Central memory CD8-positive, alpha-beta T cell (primary cell): ENCODE results near the gene LENG1.

Source experiments
- ATAC-seq: fragments of 150-1000 bp; cut with Tn5 transposase; replicated peaks from 2 replicates; pipeline ENCODE4 v1.10.0; 2022; ENCODE audit warnings: mild to moderate bottlenecking, moderate FRiP score, moderate number of reproducible peaks; ENCODE audit not compliant: poor library complexity, severe bottlenecking; ENCODE audit errors: extremely low read depth
- DNase-seq, 2 donors: peaks; one replicate each; pipeline ENCODE4 v3.0.0; 2021; ENCODE audit warnings: low spot score in 2 of 2
- H3K27ac Mint-ChIP-seq: one replicate; pipeline ENCODE4 v1.8.0; 2022; ENCODE audit warnings: low read depth, mild to moderate bottlenecking, moderate library complexity, mixed read lengths
- H3K27me3 Mint-ChIP-seq: one replicate; pipeline ENCODE4 v1.8.0; 2022; ENCODE audit warnings: mixed read lengths
- H3K36me3 Mint-ChIP-seq: one replicate; pipeline ENCODE4 v1.8.0; 2022; ENCODE audit warnings: mild to moderate bottlenecking, moderate library complexity, mixed read lengths; ENCODE audit not compliant: insufficient read depth
- H3K4me1 Mint-ChIP-seq: one replicate; pipeline ENCODE4 v1.8.0; 2022; ENCODE audit warnings: mixed read lengths
- H3K4me3 Mint-ChIP-seq: one replicate; pipeline ENCODE4 v1.8.0; 2022; ENCODE audit warnings: mild to moderate bottlenecking, moderate library complexity, mixed read lengths
- H3K9me3 Mint-ChIP-seq: one replicate; pipeline ENCODE4 v1.8.0; 2022; ENCODE audit warnings: mixed read lengths

LENG1 gene

DNA sequence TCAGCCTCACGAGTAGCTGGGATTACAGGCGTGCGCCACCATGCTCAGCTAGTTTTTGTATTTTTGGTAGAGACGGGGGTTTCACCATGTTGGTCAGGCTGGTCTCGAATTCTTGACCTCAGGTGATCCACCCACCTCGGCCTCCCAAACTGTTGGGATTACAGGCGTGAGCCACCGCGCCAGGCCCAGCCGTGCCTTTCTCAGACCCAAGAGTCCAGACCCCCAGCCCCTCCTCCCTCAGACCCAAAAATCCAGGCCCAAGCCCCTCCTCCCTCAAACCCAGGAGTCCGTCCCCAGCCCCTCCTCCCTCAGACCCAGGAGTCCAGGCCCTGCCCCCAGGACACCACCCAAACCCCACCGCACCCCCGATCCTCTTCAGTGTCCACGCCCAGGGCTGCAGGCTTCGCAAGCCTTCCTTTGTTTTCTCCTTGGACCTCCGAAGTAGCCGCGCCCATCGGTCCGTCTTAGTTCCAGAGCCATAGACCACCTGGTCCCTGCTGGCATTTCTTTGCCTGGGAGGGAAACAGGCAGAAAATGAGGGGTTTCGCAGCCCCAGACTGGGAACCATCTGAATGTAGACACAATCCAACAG lies 9.7 kb upstream of the LENG1 start:
- H3K9me3 Mint-ChIP-seq, result no peaks in the 10 kb centered on the region
- H3K36me3 Mint-ChIP-seq, result peaks cover 4% of the 10 kb centered on the region
- no peak overlapping the region for H3K27ac Mint-ChIP-seq
- no peaks in the 10 kb centered on the region for H3K27me3 Mint-ChIP-seq
- DNase-seq (no peak), ATAC-seq (no peak)
- no peak overlapping the region for H3K4me3 Mint-ChIP-seq
- peaks cover 11% of the 10 kb centered on the region for H3K4me1 Mint-ChIP-seq

GRCh38 chr19:54168174-54168917 lies 8.8 kb upstream of the LENG1 start:
- peak; percentile 81 for ATAC-seq
- H3K27me3 Mint-ChIP-seq, result no peaks in the 10 kb centered on the region
- H3K27ac Mint-ChIP-seq, result no peak overlapping the region
- H3K4me1 Mint-ChIP-seq, result peaks cover 14% of the 10 kb centered on the region
- H3K4me3 Mint-ChIP-seq, result peak overlapping the region; percentile 34
- peak; percentile 76 to 93 for DNase-seq
- H3K9me3 Mint-ChIP-seq, result no peaks in the 10 kb centered on the region
- peaks cover 4% of the 10 kb centered on the region for H3K36me3 Mint-ChIP-seq

DNA sequence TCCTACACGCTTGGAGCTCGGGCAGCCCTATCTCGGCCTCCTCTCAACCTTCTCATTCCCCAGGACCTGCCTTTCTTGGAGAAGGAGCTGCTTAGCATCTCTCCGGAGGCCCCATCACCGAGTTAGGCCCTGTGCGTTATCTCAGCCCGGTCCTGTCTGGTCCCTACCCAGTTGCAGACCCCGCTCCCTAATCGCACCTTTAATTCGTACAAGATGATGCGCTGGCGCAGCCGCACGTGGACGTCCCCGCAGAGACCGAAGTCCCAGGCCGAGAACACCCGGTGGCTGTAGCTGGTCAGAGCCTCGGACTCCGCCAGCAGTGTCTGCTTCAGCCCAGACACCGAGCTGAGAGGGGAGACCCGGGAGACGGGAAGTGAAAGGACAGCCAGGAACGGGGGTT lies 5.7 kb upstream of the LENG1 start:
- no peaks in the 10 kb centered on the region for H3K9me3 Mint-ChIP-seq
- H3K27me3 Mint-ChIP-seq, result no peaks in the 10 kb centered on the region
- H3K27ac Mint-ChIP-seq, result no peak overlapping the region
- peaks cover 35% of the 10 kb centered on the region for H3K4me1 Mint-ChIP-seq
- no peak for DNase-seq
- peaks cover 7% of the 10 kb centered on the region for H3K36me3 Mint-ChIP-seq
- no peak for ATAC-seq
- H3K4me3 Mint-ChIP-seq, result peak overlapping the region; percentile 69

DNA sequence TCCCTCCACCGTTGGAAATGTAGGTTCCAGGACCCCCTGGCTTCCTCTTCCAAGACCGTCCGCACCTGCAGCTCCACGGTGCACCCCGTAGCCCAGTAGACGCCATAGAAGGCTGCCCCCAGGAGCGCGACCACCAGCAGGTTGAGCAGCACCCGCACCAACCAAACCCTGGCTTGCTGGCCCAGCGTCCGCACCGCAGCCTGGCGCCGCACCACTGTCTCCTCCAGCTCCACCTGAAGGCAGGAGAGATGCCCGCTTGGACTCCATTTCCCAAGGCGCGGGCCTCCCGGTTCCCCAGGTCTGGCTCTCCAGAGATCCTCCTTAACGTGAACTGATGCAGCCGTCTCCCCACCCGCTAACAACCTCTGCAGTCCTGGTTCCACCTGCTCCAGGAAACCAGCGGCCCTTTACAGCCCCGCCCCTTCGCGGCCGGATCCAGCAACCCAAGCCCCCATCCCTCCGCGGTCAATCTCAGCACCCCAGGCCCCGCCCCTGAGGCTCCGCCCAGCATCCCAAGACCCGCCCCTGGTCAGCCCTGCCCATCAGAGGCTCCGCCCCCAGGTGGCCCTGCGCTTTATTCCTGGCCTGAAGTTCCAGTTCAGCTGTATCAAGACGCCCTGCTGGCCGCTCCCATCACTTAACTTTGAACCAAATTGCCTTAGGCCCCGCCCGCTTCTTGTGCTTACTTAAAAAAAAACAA lies 5.0 kb upstream of the LENG1 start:
- peaks cover 42% of the 10 kb centered on the region for H3K4me1 Mint-ChIP-seq
- peak overlapping the region; percentile 69 for H3K4me3 Mint-ChIP-seq
- DNase-seq, result peak; percentile 47 to 58
- H3K9me3 Mint-ChIP-seq, result no peaks in the 10 kb centered on the region
- no peak for ATAC-seq
- no peaks in the 10 kb centered on the region for H3K27me3 Mint-ChIP-seq
- peaks cover 14% of the 10 kb centered on the region for H3K36me3 Mint-ChIP-seq
- peak overlapping the region; percentile 59 for H3K27ac Mint-ChIP-seq

GRCh38 chr19:54162884-54163283 lies 3.4 kb upstream of the LENG1 start:
- H3K36me3 Mint-ChIP-seq, result peaks cover 23% of the 10 kb centered on the region
- peak overlapping the region; percentile 70 for H3K4me3 Mint-ChIP-seq
- DNase-seq (no peak), ATAC-seq (no peak)
- H3K4me1 Mint-ChIP-seq, result peaks cover 53% of the 10 kb centered on the region
- H3K9me3 Mint-ChIP-seq, result no peaks in the 10 kb centered on the region
- H3K27ac Mint-ChIP-seq, result peak overlapping the region; percentile 70
- no peaks in the 10 kb centered on the region for H3K27me3 Mint-ChIP-seq

DNA sequence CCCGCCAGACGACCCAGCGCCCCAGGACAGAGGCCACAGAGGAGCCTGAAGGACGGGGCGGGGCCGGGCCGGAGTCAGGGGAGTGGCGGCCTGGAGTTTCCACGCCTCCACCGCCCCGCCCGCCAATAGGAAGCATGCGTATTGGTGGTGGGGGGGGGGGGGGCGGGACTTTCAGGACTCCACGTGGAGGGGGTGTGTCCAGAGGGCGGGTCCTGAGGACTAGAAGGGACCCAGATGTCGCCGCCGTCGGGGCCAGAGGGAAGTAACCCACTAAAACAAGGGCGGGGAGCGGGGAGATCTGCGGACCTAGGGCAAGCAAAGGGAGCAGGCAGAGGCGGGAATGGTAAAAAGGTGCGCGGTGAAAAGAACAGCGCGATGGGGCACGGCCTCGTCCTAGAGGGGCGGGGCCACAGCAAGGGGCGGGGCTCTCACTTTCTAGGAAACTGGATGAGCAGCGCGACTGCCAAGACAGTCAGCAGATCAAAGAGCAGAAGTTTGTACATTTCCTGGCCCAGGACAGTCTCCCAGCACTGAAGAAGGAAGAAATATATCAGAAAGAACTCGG lies 2.8 kb upstream of the LENG1 start:
- Mint-ChIP-seq H3K4me1 (peaks cover 54% of the 10 kb centered on the region), H3K4me3 (peak overlapping the region; percentile 70), H3K27me3 (no peaks in the 10 kb centered on the region), H3K9me3 (no peaks in the 10 kb centered on the region), H3K36me3 (peaks cover 28% of the 10 kb centered on the region), H3K27ac (peak overlapping the region; percentile 70)
- ATAC-seq, result no peak
- peak; percentile 48 to 61 for DNase-seq

DNA sequence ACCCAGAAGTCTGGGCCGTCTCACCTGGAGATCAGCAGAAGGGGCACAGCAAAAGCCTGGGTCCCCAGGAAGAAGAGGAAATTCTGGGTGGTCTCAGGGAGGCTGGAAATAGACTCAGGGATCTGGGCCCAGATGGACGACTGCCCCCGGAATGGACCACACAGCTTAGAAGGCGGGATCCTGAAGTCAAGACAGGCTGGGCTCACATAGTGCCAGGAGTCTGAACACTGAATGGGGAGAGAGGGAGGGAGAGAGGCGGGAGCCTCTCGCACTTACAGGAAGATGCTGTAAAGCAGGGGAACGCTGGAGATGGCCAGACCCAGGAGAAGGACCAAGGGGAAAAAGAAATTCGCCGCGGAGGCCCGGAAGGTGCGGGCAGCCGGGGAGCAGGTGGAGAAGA lies 1.3 kb upstream of the LENG1 start:
- Mint-ChIP-seq H3K36me3 (peaks cover 36% of the 10 kb centered on the region), H3K4me1 (peaks cover 60% of the 10 kb centered on the region), H3K27ac (no peak overlapping the region), H3K4me3 (peak overlapping the region; percentile 94), H3K27me3 (no peaks in the 10 kb centered on the region), H3K9me3 (no peaks in the 10 kb centered on the region)
- no peak for ATAC-seq
- DNase-seq, result no peak

DNA sequence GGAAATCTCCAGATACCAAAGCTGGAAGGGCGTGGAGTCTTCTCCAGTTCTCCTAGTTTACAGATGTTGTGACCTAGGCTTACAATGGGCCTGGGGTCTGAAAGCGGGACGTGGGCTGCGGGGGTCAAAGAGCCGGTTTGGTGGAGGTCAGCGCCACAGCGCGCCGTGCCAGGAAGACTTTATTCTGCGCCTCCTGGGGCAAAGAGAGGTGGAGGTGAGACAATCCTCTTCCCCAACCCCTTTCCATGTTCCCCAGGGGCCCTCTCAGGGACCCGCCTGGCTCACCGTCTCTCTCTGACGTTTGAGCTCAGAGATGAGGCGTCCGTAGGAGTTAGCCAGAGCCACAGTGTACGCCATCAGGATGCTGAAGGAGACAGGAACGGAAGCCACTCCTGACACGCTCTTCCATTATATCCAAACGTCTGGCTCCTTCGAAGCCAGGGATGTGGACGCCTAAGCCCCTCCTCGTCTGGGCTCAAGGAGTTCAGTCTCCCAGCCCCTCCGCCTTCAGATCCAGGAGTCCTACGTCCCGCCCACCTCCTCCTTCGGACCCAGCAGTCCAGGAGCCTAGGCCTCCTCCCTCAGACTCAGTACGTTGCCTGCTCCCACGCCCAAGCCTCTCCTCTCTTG lies 776 bp upstream of the LENG1 start:
- Mint-ChIP-seq H3K4me3 (peak overlapping the region; percentile 94), H3K4me1 (peaks cover 60% of the 10 kb centered on the region), H3K36me3 (peaks cover 40% of the 10 kb centered on the region), H3K9me3 (no peaks in the 10 kb centered on the region), H3K27me3 (no peaks in the 10 kb centered on the region), H3K27ac (peak overlapping the region; percentile 99)
- DNase-seq, result no peak
- ATAC-seq, result no peak

DNA sequence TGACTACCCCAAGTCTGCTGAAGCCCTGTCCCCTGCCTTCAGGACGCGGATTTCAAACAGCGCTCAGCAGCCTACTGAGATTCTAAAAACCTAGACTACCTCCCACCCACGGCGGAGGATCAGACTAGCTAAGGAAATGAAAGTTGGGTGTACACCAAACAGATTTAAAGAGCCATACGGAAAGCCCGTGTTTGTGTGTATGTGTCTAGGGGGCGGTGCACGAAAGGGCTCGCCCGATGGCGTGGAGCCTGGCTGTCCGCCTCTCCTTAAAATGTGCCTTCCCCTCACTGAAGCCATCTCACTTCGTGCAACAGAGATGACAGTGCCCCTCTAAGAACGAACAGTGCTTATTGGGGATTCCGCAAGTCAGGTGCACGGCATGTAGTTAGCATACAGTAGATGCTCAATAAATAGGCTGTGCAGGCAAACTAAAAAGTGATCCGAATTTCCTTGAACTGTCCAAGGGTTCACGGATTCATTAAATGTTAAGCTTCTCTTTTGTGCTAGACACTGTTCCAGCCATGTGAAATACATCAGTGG lies 639 bp downstream of the LENG1 start:
- peaks cover 54% of the 10 kb centered on the region for H3K36me3 Mint-ChIP-seq
- H3K9me3 Mint-ChIP-seq, result no peaks in the 10 kb centered on the region
- H3K4me3 Mint-ChIP-seq, result peak overlapping the region; percentile 94
- no peaks in the 10 kb centered on the region for H3K27me3 Mint-ChIP-seq
- H3K4me1 Mint-ChIP-seq, result peaks cover 62% of the 10 kb centered on the region
- ATAC-seq, result no peak
- no peak for DNase-seq
- H3K27ac Mint-ChIP-seq, result peak overlapping the region; percentile 99

DNA sequence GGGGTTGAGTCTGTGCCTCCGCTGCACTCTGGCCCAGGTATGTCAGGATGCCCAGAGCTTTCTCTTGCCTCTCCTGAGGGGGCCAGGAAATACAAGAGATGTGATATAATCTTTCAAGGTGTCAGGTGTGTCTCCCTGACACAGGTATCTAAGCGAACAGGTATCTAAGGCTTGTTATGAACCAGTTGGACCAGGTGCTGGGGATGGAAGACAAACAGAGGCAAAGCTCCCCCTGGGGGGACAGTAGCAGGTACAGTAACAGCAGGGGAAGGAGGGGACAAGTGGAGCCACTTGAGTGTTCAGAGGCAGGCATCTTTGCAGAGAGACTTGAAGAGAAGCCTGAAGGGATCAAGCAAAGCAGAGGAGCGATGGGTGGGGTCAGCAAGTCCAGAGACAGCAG lies 2.6 kb downstream of the LENG1 start:
- Mint-ChIP-seq H3K9me3 (no peaks in the 10 kb centered on the region), H3K36me3 (peaks cover 62% of the 10 kb centered on the region), H3K4me1 (peaks cover 60% of the 10 kb centered on the region), H3K27me3 (no peaks in the 10 kb centered on the region), H3K4me3 (peak overlapping the region; percentile 55), H3K27ac (no peak overlapping the region)
- DNase-seq (no peak), ATAC-seq (no peak)

DNA sequence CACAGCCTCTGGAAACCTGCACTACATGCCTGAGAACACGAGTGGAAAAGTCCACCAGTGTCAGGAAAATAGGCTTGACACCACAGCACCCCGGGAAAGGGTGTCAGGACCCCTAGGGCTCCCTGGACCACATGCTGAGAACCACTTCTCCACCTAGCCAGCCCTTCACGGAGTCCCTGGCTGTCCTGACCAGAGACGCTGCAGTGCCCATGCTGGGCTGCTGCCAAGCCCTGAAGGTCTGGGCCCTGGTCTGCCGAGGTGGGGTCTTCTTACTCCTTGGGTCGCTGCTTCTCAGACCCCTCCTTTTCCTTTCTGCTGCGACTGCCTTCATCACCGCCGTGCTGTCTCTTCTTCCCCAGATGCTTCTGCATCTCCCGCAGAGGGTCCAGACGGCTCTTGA lies 3.0 kb downstream of the LENG1 start:
- Mint-ChIP-seq H3K4me1 (peaks cover 60% of the 10 kb centered on the region), H3K27me3 (no peaks in the 10 kb centered on the region), H3K4me3 (no peak overlapping the region), H3K9me3 (no peaks in the 10 kb centered on the region), H3K27ac (no peak overlapping the region), H3K36me3 (peaks cover 66% of the 10 kb centered on the region)
- ATAC-seq (no peak), DNase-seq (no peak)

DNA sequence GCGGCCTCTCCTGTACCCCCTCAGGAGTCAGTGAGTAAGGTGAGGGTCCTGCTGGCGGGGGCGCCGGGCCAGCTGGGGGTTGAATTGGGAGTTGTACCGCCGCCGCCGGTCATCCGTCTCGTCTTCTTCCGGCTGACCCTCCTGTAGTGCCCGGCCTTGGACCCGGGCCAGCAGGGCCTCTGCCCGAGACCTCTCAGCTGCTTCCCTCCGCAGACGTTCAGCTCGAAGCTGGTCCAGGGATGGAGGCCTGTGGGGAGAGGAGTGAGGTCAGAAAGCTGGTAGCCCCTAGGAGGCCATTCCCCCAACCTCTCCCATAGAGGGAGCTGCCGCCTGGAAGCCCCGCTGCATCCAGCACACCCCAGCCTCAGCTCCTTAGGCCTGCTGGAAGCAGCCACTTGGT lies 3.8 kb downstream of the LENG1 start:
- H3K36me3 Mint-ChIP-seq, result peaks cover 66% of the 10 kb centered on the region
- DNase-seq, result no peak
- no peak overlapping the region for H3K4me3 Mint-ChIP-seq
- no peaks in the 10 kb centered on the region for H3K27me3 Mint-ChIP-seq
- H3K27ac Mint-ChIP-seq, result no peak overlapping the region
- no peak for ATAC-seq
- peaks cover 60% of the 10 kb centered on the region for H3K4me1 Mint-ChIP-seq
- H3K9me3 Mint-ChIP-seq, result no peaks in the 10 kb centered on the region
